HG03280 (cell line): ENCODE results near the gene DOK4.

Experiments
- ATAC-seq: cut with Tn5 transposase; IDR thresholded peaks from one replicate; pipeline ENCODE4 v1.9.1; 2021; ENCODE audit warnings: mild to moderate bottlenecking, moderate library complexity; ENCODE audit not compliant: unreplicated experiment

DOK4 gene

DNA sequence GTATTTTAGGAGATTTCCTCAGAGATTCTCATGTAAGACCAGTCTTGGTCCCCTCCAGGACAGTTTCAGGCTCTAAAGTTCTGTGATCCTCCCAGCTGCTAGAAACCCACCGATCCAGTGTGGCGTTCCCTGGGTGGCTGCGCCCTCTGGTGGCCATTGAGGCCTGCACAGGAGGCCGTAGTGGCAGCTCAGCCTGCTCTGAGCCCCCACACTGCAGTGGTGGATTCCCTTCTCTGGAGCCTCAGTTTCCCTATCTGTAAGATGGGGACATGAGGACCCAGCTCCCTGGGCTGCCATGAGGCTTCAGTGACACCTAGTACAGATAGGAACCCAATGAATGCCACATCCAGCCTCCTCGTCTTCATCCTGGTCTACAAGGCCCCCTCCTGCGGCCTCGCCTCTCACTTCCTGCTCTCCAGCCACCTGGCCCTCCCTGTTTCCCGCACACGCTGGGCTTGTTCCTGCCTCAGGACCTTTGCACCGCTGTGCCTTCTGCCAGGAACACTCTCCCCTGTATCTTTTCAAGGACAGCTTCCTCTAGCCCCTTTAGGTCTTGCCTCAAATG lies 33.6 kb upstream of the DOK4 start:
- peak; percentile 79 for ATAC-seq

DNA sequence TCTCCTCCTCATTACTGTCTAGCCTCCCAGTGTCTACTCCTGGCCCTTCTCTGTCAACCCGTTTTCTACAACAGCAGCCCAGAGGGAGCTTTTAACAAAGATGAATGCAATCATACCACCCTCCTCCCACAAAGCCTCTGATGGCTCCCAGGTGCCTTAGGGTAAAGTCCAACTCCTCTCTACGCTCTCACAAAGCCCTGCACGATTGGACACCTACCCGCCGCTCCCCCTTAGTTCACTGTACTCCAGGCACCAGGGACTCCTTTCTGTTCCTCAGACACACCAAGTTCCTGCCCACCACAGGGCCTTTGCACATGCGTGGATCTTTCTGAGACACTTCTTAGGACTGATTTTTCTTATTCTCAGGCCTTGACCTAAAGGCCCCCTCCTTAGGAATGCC lies 32.6 kb upstream of the DOK4 start:
- no peak for ATAC-seq

DNA sequence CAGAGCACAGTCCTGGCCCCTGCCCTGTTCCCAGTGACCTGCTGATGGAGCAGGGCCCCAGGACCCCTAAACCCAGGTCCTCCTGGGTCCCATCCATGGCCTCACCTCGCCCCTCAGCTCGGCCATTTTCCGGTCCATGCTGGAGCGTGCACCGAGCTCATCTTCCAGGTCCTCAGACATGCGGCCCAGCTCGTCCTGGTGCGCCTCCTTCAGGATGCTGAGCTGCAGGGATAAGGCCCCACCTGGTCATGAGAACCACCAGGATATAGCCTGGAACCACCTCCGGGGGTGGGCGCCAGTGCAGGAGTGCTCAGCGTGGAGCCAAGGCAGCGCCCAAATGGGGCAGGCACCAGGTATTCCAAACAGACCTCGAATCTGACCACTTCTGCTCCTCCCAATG lies 32.2 kb upstream of the DOK4 start:
- no peak for ATAC-seq

DNA sequence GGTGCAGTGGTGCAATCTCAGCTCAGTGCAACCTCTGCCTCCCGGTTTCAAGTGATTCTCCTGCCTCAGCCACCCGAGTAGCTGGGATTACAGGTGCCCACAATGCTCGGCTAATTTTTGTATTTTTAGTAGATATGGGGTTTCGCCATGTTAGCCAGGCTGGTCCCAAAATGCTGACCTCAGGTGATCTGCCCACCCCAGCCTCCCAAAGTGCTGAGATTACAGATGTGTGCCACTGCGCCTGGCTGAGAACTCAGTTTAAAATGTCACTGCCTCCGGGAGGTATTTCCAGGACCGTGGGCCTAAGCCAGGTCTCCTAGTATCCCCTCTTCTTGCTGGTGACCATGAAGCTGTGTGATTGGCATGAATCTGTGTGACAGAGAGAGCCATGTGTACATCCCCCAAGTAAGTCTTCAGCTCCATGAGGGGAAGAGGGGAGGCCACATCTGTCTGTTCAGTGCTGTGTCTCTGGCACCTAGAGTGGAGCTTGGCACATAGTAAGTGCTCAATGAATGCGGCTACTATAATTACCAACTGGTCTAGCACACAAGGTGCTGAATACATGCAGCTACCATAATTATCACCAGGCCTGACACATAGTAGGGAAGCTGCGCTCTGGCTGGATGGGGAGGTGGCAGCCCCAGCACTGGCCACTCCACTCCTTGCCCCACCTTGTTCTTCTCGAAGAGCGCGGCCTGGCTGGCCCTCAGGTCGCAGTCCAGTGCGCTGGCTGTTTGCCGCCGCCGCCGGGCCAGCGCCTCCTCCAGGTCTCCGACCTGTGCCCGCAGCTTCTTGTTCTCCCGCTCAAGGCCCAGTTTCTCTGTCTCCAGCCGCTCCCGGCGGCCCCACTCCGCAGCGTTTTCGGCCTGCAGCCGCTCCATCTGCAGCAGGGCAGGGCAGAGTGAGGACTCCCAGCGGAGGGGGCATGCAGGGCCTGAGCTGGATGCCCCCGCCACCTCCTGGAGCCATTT lies 31.4 kb upstream of the DOK4 start:
- ATAC-seq, result no peak

DNA sequence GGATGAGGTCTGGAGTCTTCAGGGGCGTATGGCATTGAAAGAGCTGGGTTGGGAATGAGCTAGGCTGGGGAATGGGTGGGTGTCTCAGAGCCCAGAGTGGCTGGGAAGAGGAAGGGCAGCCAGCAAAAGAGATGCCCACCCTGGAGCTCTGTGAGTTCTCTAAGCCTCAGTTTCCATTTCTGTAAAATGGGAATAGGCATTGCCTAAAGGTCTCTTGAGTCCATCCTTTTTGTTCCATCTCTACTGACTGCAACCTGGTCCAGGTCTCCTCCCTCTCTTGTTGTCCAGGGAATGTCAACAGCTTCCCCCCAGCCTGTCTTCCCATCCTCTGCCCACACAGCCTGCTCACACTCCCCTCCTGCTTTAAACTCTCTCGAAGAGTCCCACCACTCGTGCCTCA lies 30.5 kb upstream of the DOK4 start:
- ATAC-seq, result no peak

DNA sequence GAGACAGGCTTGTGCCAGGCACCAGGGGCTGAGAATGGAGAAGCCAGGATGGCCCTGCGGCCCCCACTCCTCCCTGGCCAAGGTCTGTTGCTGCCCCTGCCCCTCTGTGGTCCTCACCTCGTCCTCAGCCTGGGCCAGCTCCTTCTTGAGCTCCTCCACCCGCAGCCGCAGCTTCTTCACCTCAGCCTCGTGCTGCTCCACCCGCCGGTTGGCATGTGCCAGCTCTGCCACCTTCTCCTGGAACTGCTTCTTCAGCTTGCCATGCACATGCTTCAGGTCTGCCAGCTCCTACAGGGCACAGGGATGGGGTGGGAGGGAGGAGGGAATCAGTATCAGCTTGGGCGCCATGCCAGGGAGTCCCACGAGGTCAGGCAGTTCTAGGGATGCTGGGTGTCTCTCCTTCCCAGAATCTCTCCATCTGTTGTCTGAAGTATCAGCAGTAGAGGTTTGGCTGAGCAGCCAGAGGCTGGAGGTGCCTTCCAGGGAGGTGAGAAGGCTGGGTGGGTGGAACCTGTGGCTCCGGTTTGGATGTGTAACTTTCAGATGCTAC lies 30.0 kb upstream of the DOK4 start:
- no peak for ATAC-seq

DNA sequence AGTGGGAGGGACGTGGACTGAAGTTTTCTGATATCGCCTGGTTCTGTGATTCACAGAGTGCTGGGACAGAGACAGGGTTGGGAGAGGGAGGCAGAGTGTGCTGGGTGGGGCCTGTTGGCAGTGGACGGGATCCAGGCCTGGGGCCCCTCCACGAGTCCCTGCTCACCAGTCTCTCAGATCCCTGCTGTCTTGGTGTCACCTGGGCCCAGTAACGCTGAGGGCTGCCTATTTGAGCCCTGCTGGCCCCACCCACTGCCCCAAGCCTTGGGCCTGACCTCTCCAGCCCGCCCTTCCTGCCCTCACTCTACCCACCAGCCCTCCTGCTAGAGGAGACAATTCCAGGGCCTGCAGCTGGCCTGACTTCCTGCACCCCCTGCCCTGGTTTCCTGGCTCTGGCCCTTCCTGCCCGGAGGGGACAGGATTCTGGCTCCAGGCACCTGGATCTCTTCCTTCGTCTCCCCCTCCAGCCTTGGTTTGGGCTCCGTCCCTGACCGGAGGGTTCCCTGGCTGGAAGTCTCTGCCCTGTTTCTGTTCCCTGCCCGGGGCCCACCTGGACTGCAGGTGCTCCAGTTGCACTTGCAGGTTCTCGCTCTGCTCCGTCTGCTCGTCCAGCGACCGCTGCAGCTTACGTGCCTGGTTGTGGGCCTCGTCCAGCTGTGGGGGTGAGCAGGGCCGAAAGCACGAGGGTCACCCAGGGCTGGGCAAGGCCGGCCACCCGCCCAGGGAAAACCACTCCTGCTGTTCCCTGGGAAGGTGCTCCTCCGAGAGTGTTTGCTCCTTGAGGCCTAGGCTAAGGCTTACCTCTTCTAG lies 28.7 kb upstream of the DOK4 start:
- ATAC-seq, result no peak

DNA sequence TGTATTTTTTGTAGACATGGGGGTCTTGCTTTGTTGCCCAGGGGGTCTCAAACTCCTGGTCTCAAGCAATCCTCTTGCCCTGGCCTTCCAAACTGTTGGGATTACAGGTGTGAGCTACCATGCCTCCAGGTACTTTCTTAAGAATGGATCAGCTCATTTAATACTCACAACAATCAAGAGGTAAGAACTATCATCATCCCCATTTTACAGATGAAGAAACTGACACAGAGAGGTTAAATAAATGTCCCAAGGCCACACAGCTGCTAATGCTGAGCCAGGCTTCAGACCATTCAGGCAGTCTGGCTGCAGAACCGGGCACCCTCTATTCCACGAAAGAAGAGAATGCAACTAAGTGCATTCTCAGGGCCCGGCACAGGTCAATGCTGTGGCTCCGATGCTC lies 28.1 kb upstream of the DOK4 start:
- no peak for ATAC-seq

DNA sequence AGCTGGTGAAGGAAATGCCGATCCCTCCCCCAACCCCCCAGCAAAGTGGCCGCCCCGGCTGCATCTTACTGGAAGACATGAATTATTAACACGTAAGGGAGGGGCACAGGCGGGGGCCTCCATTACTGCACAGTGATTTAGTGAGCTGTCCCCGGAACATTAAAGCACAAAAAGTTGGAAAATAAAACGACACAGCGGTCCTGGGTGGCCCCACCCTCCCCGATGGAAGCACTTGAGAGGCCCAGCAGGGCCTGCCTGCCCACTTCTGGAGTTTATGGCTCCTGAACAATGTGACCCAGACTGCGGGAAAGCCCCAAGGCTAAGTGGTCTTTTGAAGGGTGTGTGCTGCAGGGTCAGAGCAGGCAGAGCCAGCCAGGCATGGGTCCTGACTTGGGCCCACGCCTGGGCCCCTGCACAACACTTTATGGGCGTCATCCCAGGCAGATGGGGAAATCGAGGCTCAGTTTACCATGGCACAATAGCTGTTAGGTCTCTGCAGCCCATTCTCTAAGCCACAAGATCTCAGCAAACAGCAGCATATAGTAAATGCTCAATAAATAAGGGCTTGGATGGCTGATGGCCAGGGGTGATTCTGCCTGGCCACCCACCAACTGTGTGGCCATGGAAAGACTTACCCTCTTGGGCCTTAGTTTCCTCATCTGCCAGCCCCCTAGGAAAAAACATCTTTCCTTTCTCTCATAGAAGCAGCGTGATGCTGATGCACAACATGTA lies 27.2 kb upstream of the DOK4 start:
- ATAC-seq, result no peak

DNA sequence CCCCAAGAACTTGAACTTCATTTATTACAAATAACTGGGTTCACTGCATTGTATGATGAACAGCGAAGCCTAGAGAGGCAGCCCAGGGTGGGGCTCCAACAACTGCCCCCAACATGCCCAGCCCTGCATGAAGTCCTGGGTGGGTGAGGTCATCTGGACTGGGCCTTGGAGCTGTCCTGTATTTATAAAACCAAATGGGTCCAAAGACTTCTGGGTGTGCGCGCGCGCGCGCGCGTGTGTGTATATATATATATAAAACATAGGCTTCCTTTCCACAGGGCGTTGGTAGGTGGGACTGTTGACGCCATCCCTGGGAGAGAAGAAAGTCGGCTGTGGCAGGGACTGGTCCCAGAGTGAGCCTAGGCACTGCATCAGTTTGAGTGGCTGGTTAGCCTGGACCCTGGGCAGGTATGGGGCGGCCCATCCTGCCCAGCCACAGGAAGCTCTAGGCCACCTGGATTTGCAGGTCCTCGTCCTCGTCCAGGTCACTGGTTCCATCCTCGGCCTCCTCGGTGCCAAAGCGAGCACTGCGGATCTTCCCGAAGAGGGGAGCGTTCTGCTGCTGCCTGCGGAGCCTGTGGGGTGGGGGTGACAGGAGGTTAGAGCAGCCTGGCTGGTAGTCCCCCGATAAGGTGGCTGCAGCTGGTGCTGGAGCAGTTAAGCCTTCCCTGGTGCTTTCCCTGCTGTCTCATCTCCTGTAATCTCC lies 26.2 kb upstream of the DOK4 start:
- ATAC-seq, result no peak

DNA sequence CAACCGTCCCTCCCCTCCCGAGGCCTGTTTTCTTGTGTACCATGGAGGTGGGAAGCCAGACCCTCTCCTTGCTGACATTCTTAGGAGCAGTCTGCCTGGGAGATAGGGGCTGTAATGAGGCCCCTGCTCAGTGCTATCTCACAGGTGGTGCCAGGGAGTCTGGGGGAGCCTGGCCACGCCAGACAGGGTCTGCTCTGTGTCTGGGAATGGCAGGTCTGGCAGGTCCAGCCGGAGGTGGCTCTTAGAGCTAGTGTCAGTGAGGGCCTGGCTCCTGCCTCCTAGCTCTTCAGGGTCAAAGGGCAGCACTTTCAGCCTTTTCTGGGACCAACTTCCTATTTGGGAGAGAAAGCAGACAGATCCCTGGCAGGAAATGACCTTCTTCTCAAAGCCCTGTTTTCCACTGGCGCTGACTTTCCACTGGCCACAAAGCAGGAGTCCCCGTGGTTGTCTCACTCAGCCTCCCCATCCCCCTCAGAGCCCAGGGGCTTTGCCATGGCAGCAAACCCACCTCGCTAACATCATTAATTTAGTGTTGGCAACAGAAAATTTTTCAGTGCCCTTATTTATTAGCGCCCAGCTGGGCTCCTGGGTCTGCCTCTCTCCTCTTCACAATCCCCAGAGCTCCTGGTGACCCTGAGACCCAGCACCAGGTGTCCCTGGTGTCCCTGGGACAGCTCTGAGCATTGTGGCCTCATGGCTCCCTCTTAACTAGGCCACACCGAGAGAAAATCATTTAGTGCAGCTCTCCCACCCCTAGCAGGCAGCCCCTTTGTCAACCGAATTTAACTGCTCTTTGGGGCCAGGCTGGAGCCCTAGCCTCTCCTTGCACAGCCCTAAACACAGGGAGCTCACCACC lies 24.0 kb upstream of the DOK4 start:
- no peak for ATAC-seq

DNA sequence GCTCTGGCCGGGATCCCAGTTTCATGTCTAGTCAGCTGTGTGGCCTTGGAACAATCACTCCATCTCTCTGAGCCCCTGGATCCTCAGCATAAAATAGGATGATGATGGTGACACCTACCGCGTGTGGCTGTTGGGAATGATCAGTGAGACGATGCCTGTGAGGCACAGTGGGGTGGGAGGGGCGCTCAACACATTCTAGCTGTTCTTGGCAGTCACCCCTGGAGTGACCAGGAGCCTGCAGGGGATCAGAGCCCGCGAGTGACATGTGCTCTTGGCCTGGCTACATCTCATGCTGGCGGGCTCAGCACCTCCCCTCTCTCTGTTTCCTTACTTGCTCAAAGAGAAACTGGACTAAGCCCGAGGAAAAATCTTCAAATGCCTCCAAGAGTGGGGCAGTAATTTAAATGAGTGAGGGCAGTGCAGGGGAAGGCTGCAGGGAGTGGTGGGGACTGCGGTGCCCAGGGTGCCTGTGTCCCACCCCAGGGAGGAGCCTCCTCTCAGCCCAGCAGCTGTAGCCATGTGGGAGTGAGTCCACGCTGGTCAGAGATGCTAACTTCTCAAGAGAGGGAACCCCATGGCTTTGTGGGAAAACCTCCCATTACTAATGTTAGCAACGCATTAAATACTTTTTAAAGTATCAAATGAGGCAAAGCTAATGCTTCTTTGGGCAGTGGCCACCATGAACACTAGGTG lies 23.1 kb upstream of the DOK4 start:
- no peak for ATAC-seq

DNA sequence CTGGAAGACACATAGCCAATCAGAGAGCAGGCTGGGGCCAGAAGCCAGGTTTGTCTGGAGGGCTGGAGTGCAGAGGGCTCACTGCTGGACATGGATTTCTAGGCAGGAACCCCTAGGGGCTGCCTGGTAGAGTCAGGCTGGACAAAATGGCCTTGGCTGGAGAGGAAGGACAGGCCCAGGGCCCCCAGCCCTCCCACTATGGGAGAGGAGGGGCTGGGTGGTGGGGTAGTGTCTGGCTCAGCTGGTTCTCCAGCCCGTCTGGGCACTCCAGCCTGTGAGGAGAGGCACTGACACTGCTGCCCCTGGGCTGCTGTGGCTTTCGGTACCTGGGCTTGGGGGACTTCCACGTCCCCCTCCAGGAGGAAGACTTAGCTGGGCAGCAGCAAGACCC lies 21.7 kb upstream of the DOK4 start:
- ATAC-seq, result no peak

DNA sequence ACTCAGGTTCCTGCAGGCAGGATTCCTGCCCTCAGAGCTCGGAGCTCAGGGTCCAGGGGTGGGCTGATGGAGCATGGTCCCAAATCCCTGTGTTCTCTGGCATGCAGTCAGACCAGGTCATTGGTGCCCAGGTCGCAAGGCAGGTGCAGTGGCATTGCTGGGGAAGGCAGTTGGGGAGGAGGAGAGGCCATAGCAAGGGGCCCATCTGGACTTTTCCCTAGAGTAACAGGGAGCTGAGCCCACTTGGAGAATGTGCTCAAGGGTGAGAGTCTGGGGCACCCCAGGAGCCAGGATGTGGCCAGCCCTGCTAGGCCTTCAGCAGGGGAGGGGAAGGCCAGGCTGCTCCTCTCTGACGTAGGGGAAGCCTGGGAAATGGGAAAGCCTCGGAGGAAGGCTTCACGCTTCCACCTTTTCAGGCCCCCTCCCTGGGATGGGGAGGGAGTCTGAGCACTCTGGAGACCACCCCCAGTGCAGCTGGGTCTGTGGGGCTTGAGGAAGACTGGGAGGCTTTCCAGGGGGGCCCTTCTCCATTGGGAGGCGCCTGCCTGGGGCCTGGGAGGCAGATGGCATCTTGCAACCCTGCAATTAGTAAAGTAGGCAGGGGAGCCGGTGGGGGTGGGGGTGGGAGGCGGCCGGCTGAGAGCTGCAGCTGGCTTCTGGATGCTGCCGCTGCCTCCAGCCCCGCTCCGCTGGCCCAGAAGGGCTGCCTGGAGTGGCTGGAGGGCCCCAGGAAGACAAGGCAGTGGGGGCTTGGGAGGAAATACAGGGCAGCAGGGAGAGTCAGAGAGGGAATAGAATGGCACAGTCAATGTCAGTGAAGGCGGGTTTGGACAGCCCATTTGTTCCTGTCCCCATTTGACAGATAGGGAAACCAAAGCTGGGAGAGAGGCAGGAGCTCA lies 21.1 kb upstream of the DOK4 start:
- no peak for ATAC-seq

DNA sequence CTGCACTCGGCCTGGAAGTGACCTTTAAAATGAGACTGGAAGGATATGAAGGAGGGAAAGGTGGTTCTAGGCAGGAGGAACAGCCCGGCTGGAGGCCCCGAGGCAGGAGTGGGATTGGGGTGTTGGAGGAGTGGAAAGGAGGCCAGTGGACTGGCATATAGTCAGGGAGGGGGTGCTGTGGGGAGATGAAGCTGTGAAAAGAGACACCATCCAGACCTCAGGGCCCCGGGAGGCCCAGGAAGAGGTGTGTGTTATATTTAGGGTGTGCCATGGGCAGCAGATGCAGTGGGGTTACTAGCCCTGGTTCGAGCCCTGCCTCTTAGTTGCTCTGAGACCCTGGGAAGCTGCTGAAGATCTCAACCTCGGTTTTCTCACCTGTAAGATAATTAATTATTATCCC lies 18.9 kb upstream of the DOK4 start:
- ATAC-seq, result no peak

DNA sequence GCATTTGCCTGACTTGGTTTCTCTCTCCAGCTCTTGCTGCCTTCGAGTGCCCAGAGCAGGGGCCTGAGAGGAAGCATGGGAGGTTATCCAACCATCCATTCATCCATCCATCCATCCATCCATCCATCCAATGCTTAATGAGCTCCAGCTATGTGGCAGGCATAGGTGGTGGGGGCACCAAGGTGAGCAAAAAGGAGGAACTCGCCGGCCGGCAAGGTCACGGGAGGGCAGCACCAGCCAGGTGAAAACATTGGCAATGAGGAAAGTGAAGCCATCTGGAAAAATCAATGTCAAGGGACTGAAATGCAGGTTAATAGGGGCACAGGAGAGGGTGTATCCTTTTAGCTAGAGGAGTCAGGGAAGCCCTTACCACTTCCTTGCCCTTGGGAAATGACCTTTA lies 18.2 kb upstream of the DOK4 start:
- ATAC-seq, result no peak

DNA sequence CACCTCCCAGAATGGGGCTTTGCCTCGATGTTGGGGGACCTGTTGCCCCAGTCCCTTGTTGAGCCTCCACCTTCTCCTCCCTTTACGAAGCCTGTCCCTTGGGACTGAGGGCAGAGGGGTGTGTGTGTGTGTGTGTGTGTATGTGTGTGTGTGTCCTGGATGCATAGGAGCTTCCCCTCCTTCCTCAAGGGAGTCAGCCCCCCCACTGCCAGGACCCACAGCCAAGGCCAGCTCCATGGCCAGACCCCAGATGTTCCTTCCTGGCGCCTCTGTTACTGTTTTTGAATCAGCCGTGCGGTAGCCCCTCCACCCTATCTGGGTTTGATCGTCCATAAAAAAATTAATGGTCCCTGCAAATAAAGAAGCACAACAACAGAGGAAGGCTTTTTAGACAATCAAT lies 17.7 kb upstream of the DOK4 start:
- no peak for ATAC-seq

DNA sequence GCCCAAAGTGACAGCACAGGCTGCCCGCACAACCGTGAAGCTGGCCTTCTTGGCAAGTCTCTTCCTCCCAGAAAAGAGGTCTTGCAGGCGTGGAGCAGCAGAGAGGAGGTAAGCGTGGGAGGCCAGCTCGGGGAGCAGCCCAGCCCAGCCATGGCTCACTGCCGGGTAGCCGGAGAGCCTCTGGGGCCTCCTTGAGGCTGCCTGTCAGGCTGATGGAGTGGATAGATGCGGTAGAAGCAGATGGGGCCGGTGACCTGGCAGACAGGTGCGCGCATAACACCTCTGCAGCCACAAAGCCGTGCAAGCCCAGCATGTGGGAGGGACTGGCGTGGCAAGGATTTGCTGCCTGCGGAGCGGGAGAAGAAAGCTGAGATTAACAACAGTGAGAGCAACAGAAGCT lies 17.1 kb upstream of the DOK4 start:
- ATAC-seq, result no peak
